Stomach (tissue), 9 donors: ENCODE data around the gene BCAS3. TPM values are rescaled to one million over a fixed set of nuclear protein-coding genes. Genes with fewer than 3 reads are reported as not detected.
"Not testable (repeated sequence)": the region's sequence is repeated elsewhere in the genome, so short reads cannot be mapped to it uniquely, and the experiment has no call there.

ENCODE experiments used
- DNase-seq, 2 donors: peaks; one replicate each; pipeline versions ENCODE4 v3.0.0 to v3.0.0-alpha.2; 2013 to 2019
- H3K27ac ChIP-seq, 5 donors: fragments of 200-600 bp in 4 of 5; sonication (generic) in 4 of 5; one replicate each; pipeline ENCODE4 v1.5.1; 2013 to 2019; ENCODE audit warnings: mild to moderate bottlenecking in 1 of 5, moderate library complexity in 1 of 5
- H3K27me3 ChIP-seq, 3 donors: fragments of 200-600 bp; sonication (generic); one replicate each; pipeline ENCODE4 v1.5.1; 2017 to 2019; ENCODE audit warnings: mixed run types in 1 of 3
- H3K36me3 ChIP-seq, 4 donors: fragments of 200-600 bp; sonication (generic); 1 replicate in 3 of 4; 2 replicates in 1 of 4; pipeline ENCODE4 v1.5.1; 2016 to 2019
- H3K4me1 ChIP-seq, 4 donors: fragments of 200-600 bp; sonication (generic); one replicate each; pipeline ENCODE4 v1.5.1; 2016 to 2019
- H3K4me3 ChIP-seq, 4 donors: fragments of 200-600 bp; sonication (generic) in 3 of 4; one replicate each; pipeline ENCODE4 v1.5.1; 2016 to 2019; ENCODE audit warnings: mild to moderate bottlenecking in 1 of 4
- H3K9me3 ChIP-seq, 4 donors: fragments of 200-600 bp; sonication (generic); one replicate each; pipeline ENCODE4 v1.5.1; 2016 to 2019
- EP300 ChIP-seq: sonication (generic); formaldehyde crosslinking; IDR thresholded peaks from one replicate; pipeline ENCODE4 v1.6.1; 2017; ENCODE audit warnings: antibody characterized with exemption
- POLR2A ChIP-seq, 4 donors: fragments of 450-650 bp; IDR thresholded peaks; one replicate each; pipeline ENCODE4 v1.6.1; 2016; ENCODE audit warnings: antibody characterized with exemption in 4 of 4, control low read depth in 2 of 4, mild to moderate bottlenecking in 1 of 4, moderate library complexity in 1 of 4
- POLR2AphosphoS5 ChIP-seq, 3 donors: sonication (generic); formaldehyde crosslinking; IDR thresholded peaks; one replicate each; pipeline ENCODE4 v1.6.1; 2016; ENCODE audit warnings: antibody characterized with exemption in 3 of 3
- WGBS, 5 donors: extraction: QIAGEN DNeasy Blood & Tissue Kit in 3 of 5; methylation state at CpG; one replicate each; pipeline versions ENCODE4 v1.1.5 to v1.1.7; 2013 to 2018; 5-methylcytosine and 5-hydroxymethylcytosine counted together
- intact Hi-C: fragments of 100-400 bp; cut with DNase I; formaldehyde crosslinking; loops from one replicate; pipeline ENCODE4 v1.15.1; 2023; ENCODE audit warnings: low total_unique reads
- polyA plus RNA-seq, 3 donors: library from polyadenylated mRNA; stranded (reverse); fragments of 200-250 nt; gene quantifications; one replicate each; pipeline ENCODE4 v1.2.3, GENCODE V29; 2013
- total RNA-seq, 5 donors: library from RNA; depleted of rRNA; stranded (reverse); fragments of >200 nt; gene quantifications; one replicate each; pipeline versions ENCODE4 v1.1.0 to v1.2.3, GENCODE V29; 2014 to 2016
- TF ChIP-seq, protein P1 (sequence below), 7 experiments: fragments of 450-650 bp in 4 of 7; fragments of 200-600 bp in 3 of 7; sonication (generic) in 3 of 7; IDR thresholded peaks; one replicate each; pipeline ENCODE4 v1.5.1; 2016 to 2019; ENCODE audit warnings: antibody characterized with exemption in 7 of 7, control low read depth in 2 of 7, mild to moderate bottlenecking in 1 of 7
- donor health status: healthy with polysubstance abuse.
- donor health status: Bipolar disorder and iron deficiency.
- donor health status: healthy.

The BCAS3 gene
- total and polyA plus RNA-seq, 8 donors = 4.9 to 150 (median 25.3) TPM

DNA sequence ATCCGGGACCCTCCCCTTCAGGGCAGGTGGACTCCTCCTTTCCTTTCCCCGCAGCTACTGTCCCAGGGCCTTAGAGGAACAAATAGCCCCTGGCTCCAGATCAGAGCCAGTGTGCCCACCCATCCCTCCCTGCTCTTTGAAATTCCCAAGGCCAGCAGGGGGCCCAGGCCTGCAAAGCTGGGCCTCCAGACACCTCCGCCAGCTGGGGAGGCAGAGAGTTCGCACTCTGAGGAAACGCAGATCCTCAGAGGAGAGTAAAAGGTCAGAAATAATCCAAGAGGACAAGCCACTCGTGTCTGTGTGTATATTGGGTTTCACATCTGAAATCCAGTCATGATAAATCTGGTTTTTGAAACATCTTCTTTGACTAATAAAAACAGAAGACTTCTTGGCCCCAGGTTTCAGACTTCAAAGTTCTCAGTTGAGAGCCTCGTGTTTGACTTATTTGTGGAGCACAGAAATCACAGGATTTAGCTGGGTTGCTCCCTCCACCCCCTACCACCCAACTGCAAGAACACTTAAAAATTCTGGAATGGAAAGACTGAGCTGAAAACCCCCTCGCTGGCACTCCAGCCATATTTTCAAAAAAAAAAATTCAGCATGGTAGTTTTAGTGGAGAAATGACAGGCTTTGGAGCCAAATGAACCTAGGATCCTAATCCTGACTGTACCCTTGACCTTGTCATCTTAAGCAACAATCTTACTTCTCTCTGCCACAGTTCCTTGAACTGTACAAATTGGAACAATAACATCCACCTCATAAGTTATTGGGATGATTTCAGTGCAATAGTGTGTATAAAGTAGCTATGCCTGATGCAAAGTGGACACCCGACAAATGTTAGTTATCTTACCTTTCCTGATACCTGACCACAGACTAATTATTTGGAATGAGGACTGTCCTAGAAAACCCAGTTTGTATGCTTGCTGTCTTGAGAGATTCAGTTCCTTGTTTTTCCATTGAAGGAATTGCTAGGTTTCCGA, 677.5 kb downstream of the BCAS3 start:
- Histone ChIP-seq H3K4me1 (peaks cover 0 to 8% (median 3%) of the 10 kb centered on the region in 4 donors), H3K36me3 (no peaks in the 10 kb centered on the region), H3K4me3 (no peak overlapping the region), H3K27ac (no peak overlapping the region), H3K9me3 (no peaks in the 10 kb centered on the region), H3K27me3 (no peaks in the 10 kb centered on the region)
- 88 to 93% (median 91%) methylated on average over 10 of the region's 10 CpGs for WGBS, 5 donors
- no peak for DNase-seq
- TF ChIP-seq POLR2A (IDR thresholded peaks at IDR 0.05) = no peak
- no peak for TF ChIP-seq POLR2AphosphoS5 (IDR thresholded peaks at IDR 0.05)
- no peak for TF ChIP-seq EP300
- TF ChIP-seq, protein P1, sequence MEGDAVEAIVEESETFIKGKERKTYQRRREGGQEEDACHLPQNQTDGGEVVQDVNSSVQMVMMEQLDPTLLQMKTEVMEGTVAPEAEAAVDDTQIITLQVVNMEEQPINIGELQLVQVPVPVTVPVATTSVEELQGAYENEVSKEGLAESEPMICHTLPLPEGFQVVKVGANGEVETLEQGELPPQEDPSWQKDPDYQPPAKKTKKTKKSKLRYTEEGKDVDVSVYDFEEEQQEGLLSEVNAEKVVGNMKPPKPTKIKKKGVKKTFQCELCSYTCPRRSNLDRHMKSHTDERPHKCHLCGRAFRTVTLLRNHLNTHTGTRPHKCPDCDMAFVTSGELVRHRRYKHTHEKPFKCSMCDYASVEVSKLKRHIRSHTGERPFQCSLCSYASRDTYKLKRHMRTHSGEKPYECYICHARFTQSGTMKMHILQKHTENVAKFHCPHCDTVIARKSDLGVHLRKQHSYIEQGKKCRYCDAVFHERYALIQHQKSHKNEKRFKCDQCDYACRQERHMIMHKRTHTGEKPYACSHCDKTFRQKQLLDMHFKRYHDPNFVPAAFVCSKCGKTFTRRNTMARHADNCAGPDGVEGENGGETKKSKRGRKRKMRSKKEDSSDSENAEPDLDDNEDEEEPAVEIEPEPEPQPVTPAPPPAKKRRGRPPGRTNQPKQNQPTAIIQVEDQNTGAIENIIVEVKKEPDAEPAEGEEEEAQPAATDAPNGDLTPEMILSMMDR (IDR thresholded peaks at IDR 0.05) = no peak
- intact Hi-C loops = no loop called here

DNA sequence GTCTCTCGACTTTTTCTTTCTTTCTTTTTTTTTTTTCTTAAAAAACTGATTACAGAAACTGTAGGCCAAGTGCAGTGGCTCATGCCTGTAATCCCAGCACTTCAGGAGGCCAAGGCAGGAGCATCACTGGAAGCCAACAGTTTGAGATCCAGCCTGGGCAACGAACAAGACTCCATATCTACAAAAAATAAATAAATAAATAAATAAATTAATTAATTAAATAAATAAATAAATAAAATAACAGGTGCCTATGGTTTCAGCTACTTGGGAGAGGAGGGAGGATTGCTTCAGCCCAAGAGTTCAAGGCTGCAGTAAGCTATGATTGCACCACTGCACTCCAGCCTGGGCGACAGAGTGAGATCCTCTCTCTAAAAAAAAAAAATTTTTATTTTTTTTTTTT, 679.4 kb downstream of the BCAS3 start:
- intact Hi-C loops, H3K36me3 ChIP-seq, H3K9me3 ChIP-seq, DNase-seq, H3K4me1 ChIP-seq, H3K27me3 ChIP-seq, H3K4me3 ChIP-seq, H3K27ac ChIP-seq: not testable (repeated sequence)
- WGBS, 5 donors = 67 to 82% (median 77%) methylated on average over 3 of the region's 3 CpGs

DNA sequence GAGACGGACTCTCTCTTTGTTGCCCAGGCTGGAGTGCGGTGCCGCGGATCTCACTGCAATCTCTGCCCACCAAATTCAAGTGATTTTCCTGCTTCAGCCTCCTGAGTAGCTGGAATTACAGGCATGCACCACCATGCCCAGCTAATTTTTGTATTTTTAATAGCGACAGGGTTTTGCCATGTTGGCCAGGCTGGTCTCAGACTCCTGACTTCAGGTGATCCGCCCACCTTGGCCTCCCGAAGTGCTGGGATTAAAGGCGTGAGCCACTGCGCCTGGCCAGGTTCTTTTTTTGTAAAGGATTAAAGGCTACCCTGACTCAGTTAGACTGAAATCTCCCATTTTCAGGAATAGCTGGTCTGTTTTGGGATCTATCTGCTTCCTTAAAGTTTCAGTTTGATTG, 681.9 kb downstream of the BCAS3 start:
- H3K27me3 ChIP-seq, H3K36me3 ChIP-seq, H3K9me3 ChIP-seq, H3K4me1 ChIP-seq, H3K27ac ChIP-seq, intact Hi-C loops, DNase-seq, H3K4me3 ChIP-seq: not testable (repeated sequence)
- WGBS, 5 donors = 94 to 97% (median 96%) methylated on average over 9 of the region's 9 CpGs

DNA sequence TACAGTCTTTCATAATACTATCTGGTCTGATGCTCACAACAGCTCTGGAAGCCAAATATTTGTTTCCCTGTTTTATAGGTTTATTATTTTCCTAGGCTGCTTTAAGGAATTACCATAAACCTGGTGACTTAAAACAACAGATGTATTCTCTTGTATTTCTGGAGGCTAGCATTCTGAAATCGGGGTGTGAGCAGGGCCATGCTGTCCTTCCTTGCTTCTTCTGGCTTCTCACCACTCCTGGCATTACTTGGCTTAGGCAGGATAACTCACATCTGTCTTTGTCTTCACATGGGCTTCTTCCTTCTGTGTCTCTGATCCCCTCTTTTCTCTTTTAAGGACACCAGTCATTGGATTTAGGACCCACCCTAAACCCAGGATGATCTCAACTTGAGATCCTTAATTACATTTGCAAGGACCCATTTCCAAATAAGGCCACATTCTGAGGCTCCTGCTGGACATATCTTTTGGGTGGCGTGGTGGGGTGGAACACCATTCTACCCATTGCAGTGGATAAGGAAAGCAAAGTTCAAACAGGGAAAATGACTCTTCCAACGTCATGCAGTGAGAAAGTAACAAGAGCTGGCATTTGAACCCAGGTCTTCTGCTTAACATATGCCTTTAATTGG, 682.8 kb downstream of the BCAS3 start:
- peaks cover 0 to 8% (median 3%) of the 10 kb centered on the region in 4 donors for H3K4me1 ChIP-seq
- intact Hi-C loops = no loop called here
- no peaks in the 10 kb centered on the region for H3K36me3 ChIP-seq
- H3K27ac ChIP-seq = no peak overlapping the region
- WGBS, 5 donors = 89 to 96% (median 93%) methylated on average over 3 of the region's 3 CpGs
- no peaks in the 10 kb centered on the region for H3K27me3 ChIP-seq
- H3K9me3 ChIP-seq = no peaks in the 10 kb centered on the region
- DNase-seq = no peak
- no peak overlapping the region for H3K4me3 ChIP-seq
- TF ChIP-seq, protein P1 (IDR thresholded peaks at IDR 0.05) = no peak
- TF ChIP-seq POLR2A (IDR thresholded peaks at IDR 0.05) (no peak), POLR2AphosphoS5 (IDR thresholded peaks at IDR 0.05) (no peak), EP300 (no peak)

DNA sequence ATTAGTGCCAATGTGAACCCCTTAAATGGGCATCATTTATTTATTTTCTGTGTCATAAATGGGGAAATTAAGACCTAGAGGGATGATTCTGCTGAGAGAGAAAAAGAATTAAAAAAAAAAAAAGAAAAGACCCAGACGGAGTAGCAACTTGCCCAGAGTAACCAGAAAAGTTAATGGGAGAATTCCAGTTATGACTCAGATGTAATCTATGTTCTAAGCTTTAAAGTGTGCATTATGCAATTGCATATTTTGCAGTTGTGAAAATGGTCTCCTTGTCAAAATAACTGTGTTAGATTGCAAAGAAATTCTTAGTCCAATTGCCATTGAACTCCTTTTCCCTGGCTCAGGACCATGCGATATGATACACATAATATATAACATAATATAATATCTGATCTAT, 683.4 kb downstream of the BCAS3 start:
- Histone ChIP-seq H3K36me3 (no peaks in the 10 kb centered on the region), H3K4me3 (no peak overlapping the region), H3K4me1 (peaks cover 0 to 8% (median 3%) of the 10 kb centered on the region in 4 donors), H3K9me3 (no peaks in the 10 kb centered on the region), H3K27me3 (no peaks in the 10 kb centered on the region), H3K27ac (no peak overlapping the region)
- no peak for DNase-seq
- TF ChIP-seq, protein P1 (IDR thresholded peaks at IDR 0.05) = no peak
- TF ChIP-seq POLR2A (IDR thresholded peaks at IDR 0.05) (no peak), EP300 (no peak), POLR2AphosphoS5 (IDR thresholded peaks at IDR 0.05) (no peak)
- 83 to 91% (median 84%) methylated on average over 2 of the region's 2 CpGs for WGBS, 5 donors
- intact Hi-C loops = no loop called here
